Neural cell (in vitro differentiated cells): Measurements from ENCODE around the gene ADAMTS2. TPM values are rescaled to one million over a fixed set of nuclear protein-coding genes. Genes with fewer than 3 reads are reported as not detected.

Experiments
- H2AFZ ChIP-seq: fragments of 200-600, 300-800 bp; sonication (generic), shearing (Covaris generic); 2 replicates; pipeline ENCODE4 v1.6.0; 2014; ENCODE audit warnings: low read depth, mild to moderate bottlenecking, antibody characterized with exemption, low read length, moderate library complexity
- H3F3A ChIP-seq: fragments of 200-600 bp; shearing (Covaris generic); 2 replicates; pipeline ENCODE4 v1.6.1; 2016; ENCODE audit warnings: mild to moderate bottlenecking, moderate library complexity, mixed read lengths, antibody characterized with exemption, low read length; ENCODE audit not compliant: insufficient read depth, poor library complexity, severe bottlenecking
- H3K27ac ChIP-seq: fragments of 200-600, 300-800 bp; sonication (generic), shearing (Covaris generic); 2 replicates; pipeline ENCODE4 v1.5.1; 2014; ENCODE audit warnings: mild to moderate bottlenecking, low read length, moderate library complexity
- H3K27me3 ChIP-seq: fragments of 300-800, 200-600 bp; sonication (generic), shearing (Covaris generic); 2 replicates; pipeline ENCODE4 v1.6.0; 2014; ENCODE audit warnings: mild to moderate bottlenecking, low read depth, low read length, moderate library complexity; ENCODE audit not compliant: insufficient read depth
- H3K36me3 ChIP-seq: fragments of 300-800, 200-600 bp; sonication (generic), shearing (Covaris generic); 2 replicates; pipeline ENCODE4 v1.5.1; 2014; ENCODE audit warnings: mild to moderate bottlenecking, antibody characterized with exemption, low read length, moderate library complexity; ENCODE audit not compliant: insufficient read depth
- H3K4me2 ChIP-seq: fragments of 300-800, 200-600 bp; sonication (generic), shearing (Covaris generic); 2 replicates; pipeline ENCODE4 v1.6.0; 2014; ENCODE audit warnings: mild to moderate bottlenecking, low read length
- H3K4me3 ChIP-seq: fragments of 300-800, 200-600 bp; sonication (generic), shearing (Covaris generic); 2 replicates; pipeline ENCODE4 v1.5.1; 2014; ENCODE audit warnings: mild to moderate bottlenecking, low read length, moderate library complexity
- H3K79me2 ChIP-seq: fragments of 200-600 bp; shearing (Covaris generic); replicated peaks from 2 replicates; pipeline ENCODE4 v1.6.0; 2014; ENCODE audit warnings: mild to moderate bottlenecking, low read length, moderate library complexity; ENCODE audit not compliant: insufficient read depth
- H3K9ac ChIP-seq: fragments of 300-800, 200-600 bp; sonication (generic), shearing (Covaris generic); 2 replicates; pipeline ENCODE4 v1.6.1; 2016; ENCODE audit warnings: mild to moderate bottlenecking, low read length, mixed read lengths
- H3K9me2 ChIP-seq: fragments of 200-600 bp; shearing (Covaris generic); 2 replicates; pipeline ENCODE4 v1.6.1; 2016; ENCODE audit warnings: mild to moderate bottlenecking, low read length, mixed read lengths; ENCODE audit not compliant: insufficient read depth
- H3K9me3 ChIP-seq: fragments of 200-600, 300-800 bp; sonication (generic), shearing (Covaris generic); 2 replicates; pipeline ENCODE4 v1.6.1; 2016; ENCODE audit warnings: mild to moderate bottlenecking, mixed run types, low read length, moderate library complexity, mixed read lengths
- H4K20me1 ChIP-seq: fragments of 200-600 bp; shearing (Covaris generic); 2 replicates; pipeline ENCODE4 v1.6.1; 2016; ENCODE audit warnings: mild to moderate bottlenecking, mixed run types; ENCODE audit not compliant: insufficient read depth
- EP300 ChIP-seq: fragments of 450-650 bp; conservative IDR thresholded peaks from 2 replicates; pipeline ENCODE4 v1.6.1; 2014; ENCODE audit warnings: antibody characterized with exemption, mild to moderate bottlenecking, moderate library complexity; ENCODE audit not compliant: poor library complexity, severe bottlenecking
- EZH2 ChIP-seq: fragments of 200-600, 300-800 bp; shearing (Covaris generic), sonication (generic); IDR thresholded peaks from 2 replicates; pipeline ENCODE4 v1.6.1; 2014; ENCODE audit warnings: antibody characterized with exemption, low read length, borderline replicate concordance, mild to moderate bottlenecking; ENCODE audit not compliant: insufficient read depth, poor library complexity, severe bottlenecking
- MXI1 ChIP-seq: fragments of 450-650 bp; conservative IDR thresholded peaks from 2 replicates; pipeline ENCODE4 v1.6.1; 2014; ENCODE audit warnings: antibody characterized with exemption, mild to moderate bottlenecking; ENCODE audit not compliant: poor library complexity, severe bottlenecking
- POLR2AphosphoS5 ChIP-seq: IDR thresholded peaks from 2 replicates; pipeline ENCODE4 v1.6.1; 2012
- RAD21 ChIP-seq: fragments of 450-650 bp; conservative IDR thresholded peaks from 2 replicates; pipeline ENCODE4 v1.6.1; 2014; ENCODE audit warnings: antibody characterized with exemption, mild to moderate bottlenecking, moderate library complexity
- SMC3 ChIP-seq: fragments of 450-650 bp; conservative IDR thresholded peaks from 2 replicates; pipeline ENCODE4 v1.6.1; 2014; ENCODE audit warnings: antibody characterized with exemption, mild to moderate bottlenecking, moderate library complexity; ENCODE audit not compliant: poor library complexity
- TAF1 ChIP-seq: IDR thresholded peaks from 2 replicates; pipeline ENCODE4 v1.6.1; 2012; ENCODE audit warnings: low read depth
- polyA plus RNA-seq: library from polyadenylated mRNA; depleted of rRNA; stranded (reverse); fragments of >200 nt; gene quantifications from 2 replicates; pipeline ENCODE4 v1.2.3, GENCODE V29; 2014
- TF ChIP-seq, protein P1 (sequence below): fragments of 450-650 bp; IDR thresholded peaks from 2 replicates; pipeline ENCODE4 v1.5.1; 2014; ENCODE audit warnings: antibody characterized with exemption, mild to moderate bottlenecking, moderate library complexity; ENCODE audit not compliant: poor library complexity, severe bottlenecking
- TF ChIP-seq, protein P2 (sequence below): IDR thresholded peaks from 2 replicates; pipeline ENCODE4 v1.6.1; 2012; ENCODE audit warnings: borderline replicate concordance

ADAMTS2 gene
- polyA plus RNA-seq, 1 donor from 2014 or later: 0.61 TPM

DNA sequence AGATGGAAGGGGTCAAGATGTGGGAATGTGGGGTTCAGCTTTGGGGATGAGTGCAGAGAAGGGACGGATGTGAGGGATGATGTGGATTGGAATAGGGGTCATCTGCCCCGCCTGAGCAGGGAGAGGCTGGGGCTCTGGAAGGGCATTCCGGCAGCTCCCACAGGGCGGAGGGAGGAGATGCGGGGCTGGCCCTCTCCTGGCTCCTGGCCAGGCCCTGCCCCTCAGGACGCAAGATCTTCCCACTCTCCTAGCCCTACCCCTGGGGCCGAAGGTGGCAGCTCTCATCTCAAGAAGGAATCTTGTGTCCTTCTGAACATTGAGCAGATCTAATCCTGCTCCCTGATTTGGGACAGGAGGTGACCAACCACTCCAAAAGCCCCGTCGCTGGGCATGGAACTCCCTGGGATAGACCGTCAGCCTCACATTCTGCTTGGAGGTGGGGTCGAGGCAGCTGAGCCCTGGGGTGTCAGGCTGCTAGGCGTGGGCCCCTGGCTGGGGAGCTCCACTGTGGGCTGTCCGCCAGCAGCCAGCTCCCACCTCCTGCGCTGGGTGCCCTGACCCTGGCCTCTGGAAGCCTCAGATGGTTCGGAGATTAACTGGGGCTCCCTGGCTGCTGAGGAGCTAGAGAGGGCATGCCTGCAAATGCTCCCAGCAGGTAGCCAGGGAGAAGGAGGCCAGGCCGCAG, 159.9 kb downstream of the ADAMTS2 start:
- Histone ChIP-seq H3K79me2 (no peaks in the 10 kb centered on the region), H4K20me1 (no peaks in the 10 kb centered on the region), H3K27ac (no peak overlapping the region), H3K36me3 (no peaks in the 10 kb centered on the region), H3F3A (no peaks in the 10 kb centered on the region), H3K4me3 (no peak overlapping the region), H3K4me2 (no peak overlapping the region), H3K9me2 (no peaks in the 10 kb centered on the region), H3K9ac (no peak overlapping the region), H3K27me3 (no peaks in the 10 kb centered on the region), H3K9me3 (no peaks in the 10 kb centered on the region), H2AFZ (no peak overlapping the region)
- TF ChIP-seq, protein P1, sequence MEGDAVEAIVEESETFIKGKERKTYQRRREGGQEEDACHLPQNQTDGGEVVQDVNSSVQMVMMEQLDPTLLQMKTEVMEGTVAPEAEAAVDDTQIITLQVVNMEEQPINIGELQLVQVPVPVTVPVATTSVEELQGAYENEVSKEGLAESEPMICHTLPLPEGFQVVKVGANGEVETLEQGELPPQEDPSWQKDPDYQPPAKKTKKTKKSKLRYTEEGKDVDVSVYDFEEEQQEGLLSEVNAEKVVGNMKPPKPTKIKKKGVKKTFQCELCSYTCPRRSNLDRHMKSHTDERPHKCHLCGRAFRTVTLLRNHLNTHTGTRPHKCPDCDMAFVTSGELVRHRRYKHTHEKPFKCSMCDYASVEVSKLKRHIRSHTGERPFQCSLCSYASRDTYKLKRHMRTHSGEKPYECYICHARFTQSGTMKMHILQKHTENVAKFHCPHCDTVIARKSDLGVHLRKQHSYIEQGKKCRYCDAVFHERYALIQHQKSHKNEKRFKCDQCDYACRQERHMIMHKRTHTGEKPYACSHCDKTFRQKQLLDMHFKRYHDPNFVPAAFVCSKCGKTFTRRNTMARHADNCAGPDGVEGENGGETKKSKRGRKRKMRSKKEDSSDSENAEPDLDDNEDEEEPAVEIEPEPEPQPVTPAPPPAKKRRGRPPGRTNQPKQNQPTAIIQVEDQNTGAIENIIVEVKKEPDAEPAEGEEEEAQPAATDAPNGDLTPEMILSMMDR: no peak
- TF ChIP-seq MXI1 (no peak), EP300 (no peak), RAD21 (no peak), TAF1 (no peak), EZH2 (no peak), SMC3 (no peak), POLR2AphosphoS5 (no peak)
- TF ChIP-seq, protein P2, sequence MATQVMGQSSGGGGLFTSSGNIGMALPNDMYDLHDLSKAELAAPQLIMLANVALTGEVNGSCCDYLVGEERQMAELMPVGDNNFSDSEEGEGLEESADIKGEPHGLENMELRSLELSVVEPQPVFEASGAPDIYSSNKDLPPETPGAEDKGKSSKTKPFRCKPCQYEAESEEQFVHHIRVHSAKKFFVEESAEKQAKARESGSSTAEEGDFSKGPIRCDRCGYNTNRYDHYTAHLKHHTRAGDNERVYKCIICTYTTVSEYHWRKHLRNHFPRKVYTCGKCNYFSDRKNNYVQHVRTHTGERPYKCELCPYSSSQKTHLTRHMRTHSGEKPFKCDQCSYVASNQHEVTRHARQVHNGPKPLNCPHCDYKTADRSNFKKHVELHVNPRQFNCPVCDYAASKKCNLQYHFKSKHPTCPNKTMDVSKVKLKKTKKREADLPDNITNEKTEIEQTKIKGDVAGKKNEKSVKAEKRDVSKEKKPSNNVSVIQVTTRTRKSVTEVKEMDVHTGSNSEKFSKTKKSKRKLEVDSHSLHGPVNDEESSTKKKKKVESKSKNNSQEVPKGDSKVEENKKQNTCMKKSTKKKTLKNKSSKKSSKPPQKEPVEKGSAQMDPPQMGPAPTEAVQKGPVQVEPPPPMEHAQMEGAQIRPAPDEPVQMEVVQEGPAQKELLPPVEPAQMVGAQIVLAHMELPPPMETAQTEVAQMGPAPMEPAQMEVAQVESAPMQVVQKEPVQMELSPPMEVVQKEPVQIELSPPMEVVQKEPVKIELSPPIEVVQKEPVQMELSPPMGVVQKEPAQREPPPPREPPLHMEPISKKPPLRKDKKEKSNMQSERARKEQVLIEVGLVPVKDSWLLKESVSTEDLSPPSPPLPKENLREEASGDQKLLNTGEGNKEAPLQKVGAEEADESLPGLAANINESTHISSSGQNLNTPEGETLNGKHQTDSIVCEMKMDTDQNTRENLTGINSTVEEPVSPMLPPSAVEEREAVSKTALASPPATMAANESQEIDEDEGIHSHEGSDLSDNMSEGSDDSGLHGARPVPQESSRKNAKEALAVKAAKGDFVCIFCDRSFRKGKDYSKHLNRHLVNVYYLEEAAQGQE: no peak

DNA sequence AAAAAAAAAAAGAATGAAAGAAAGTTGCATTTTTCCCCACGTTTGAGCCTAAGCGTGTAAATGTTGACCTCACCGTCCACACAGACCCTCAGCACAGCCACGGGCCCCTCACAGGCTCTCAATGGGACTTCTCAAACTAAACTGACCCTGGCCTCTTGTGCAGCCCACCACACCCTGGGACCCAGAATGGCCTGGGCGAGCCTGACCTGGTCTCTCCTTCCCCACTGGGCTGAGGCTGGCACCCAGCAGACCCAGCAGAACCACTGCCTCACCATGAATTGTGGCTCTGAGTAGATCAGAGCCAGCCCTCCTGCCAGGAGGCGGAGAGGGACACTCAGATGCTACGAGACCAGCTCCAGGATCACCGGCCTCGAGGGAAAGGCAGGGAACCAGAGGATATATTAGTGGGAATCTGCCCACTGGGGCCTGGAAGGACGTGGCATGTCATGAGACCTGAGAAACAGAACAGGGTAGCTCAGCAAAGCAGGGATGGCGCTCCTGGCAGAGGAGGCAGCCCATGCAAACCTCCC, 160.7 kb downstream of the ADAMTS2 start:
- Histone ChIP-seq H2AFZ (no peak overlapping the region), H3K4me2 (no peak overlapping the region), H3K9me2 (no peaks in the 10 kb centered on the region), H3K9me3 (no peaks in the 10 kb centered on the region), H3K27ac (no peak overlapping the region), H3K36me3 (no peaks in the 10 kb centered on the region), H3K27me3 (no peaks in the 10 kb centered on the region), H3F3A (no peaks in the 10 kb centered on the region), H3K79me2 (no peaks in the 10 kb centered on the region), H3K4me3 (no peak overlapping the region), H4K20me1 (no peaks in the 10 kb centered on the region), H3K9ac (no peak overlapping the region)
- TF ChIP-seq TAF1 (no peak), EP300 (no peak)
